IMR-90 (cell line): ENCODE results near the gene CEP43.

ENCODE experiments used
- CEBPB ChIP-seq: IDR thresholded peaks from 2 replicates; pipeline ENCODE4 v1.6.1; 2012; ENCODE audit warnings: low read depth, low read length, improper control_type of control experiment
- CTCF ChIP-seq: conservative IDR thresholded peaks from 2 replicates; pipeline ENCODE4 v1.5.1; 2012; ENCODE audit warnings: mild to moderate bottlenecking, low read depth, low read length, improper control_type of control experiment
- POLR2A ChIP-seq: IDR thresholded peaks from 2 replicates; pipeline ENCODE4 v1.6.1; 2012; ENCODE audit warnings: mild to moderate bottlenecking, low read depth, low read length
- SMC3 ChIP-seq: fragments of 150-350 bp; IDR thresholded peaks from 2 replicates; pipeline ENCODE4 v1.6.1; 2016; ENCODE audit warnings: low read depth, mild to moderate bottlenecking, antibody characterized with exemption, low read length, moderate library complexity
- USF2 ChIP-seq: fragments of 150-350 bp; IDR thresholded peaks from 2 replicates; pipeline ENCODE4 v1.6.1; 2017; ENCODE audit warnings: mild to moderate bottlenecking, antibody characterized with exemption, low read length, low read depth

- TF ChIP-seq POLR2A (no peak), USF2 (no peak), CTCF (no peak), CEBPB (no peak), SMC3 (no peak)
Observed at GRCh38 chr6:166955121-166955864, 43.9 kb upstream of the CEP43 start.
